Activated CD8-positive, alpha-beta memory T cell treated with anti-CD3 and anti-CD28 coated beads, Interleukin-2, amount 50 U/mL, for 1 hour (primary cell): ENCODE data around the gene SOX21.

ENCODE experiments used
- DNase-seq: peaks from one replicate; pipeline ENCODE4 v3.0.0-alpha.2; 2020; ENCODE audit errors: extremely low read depth

Gene SOX21

GRCh38 chr13:94679614-94680013 is 32.7 kb downstream of the SOX21 start:
- no peak for DNase-seq

DNA sequence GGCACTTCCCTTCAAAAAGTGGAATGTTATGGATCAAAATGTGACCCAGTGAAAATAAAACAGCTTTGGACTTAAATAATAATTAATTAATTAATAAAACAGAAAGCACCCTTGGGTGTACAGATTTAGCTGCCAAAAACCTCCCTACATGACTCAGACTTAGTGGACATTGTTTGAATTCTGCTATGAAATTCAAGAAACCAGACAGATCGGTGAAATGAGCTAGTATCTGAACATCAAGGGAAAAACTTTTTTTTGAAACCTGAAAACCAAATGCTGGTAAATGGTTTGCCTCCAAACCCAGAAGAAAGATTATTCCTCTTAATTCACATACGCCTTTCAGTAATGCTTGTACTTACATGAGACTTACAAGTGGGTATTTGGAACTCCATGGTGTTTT is 33.5 kb downstream of the SOX21 start:
- no peak for DNase-seq

- no peak for DNase-seq
These were observed 34.5 kb downstream of the SOX21 start for GRCh38 chr13:94677799-94678198.

DNA sequence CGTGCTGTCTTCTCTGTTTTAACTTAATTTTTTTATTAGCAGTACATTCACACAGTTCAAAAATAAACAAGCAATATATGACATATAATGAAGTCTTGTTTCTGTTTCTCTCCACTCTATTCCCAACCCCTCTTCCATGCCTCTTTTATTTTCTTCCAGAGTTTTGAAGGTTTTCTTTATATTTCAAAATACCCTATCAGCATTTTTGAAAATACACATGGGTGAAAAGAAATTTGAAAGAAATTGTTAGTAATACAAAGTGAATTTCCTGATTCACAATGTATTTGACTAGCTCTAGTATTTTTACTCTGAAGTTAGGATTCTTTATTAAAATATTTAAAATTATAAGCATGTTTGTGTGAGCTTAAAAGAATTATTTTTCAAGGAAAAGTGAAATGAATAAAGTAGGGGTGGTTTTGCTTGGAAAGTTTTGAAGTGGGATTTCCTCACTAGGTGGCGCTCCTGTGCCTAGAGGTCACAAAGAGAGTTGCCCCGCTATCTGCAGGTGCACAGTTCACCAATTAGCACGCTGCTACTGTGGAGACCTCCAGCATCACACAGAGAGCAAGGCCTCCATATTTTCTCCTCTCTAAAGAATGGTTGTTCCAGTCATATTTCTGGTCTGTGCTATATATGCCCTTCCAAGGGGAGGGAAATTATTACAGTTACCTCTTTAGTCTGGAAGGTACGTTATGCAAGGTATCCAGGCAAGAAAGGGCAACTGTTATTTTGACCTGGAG is 37.6 kb downstream of the SOX21 start:
- DNase-seq, result peak; percentile 5

DNA sequence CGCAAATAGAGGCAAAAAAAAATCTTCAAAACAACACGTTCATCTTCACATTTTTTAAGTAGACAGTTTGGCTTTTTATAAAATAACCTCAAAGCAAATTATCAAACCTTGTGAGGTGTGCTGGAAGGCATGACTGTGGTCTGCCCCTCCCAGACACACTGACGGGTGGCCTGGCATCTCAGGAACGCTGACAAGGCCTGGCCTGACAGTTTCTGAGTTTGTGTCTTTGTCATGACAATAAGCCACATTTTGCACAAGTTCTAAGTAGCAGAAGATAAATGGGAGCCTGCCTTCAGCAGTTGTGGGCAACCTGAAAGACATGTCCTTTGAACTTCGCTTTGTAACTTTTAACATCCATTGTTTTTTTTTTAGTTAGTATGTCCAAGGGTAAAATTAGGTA is 38.5 kb downstream of the SOX21 start:
- no peak for DNase-seq

DNA sequence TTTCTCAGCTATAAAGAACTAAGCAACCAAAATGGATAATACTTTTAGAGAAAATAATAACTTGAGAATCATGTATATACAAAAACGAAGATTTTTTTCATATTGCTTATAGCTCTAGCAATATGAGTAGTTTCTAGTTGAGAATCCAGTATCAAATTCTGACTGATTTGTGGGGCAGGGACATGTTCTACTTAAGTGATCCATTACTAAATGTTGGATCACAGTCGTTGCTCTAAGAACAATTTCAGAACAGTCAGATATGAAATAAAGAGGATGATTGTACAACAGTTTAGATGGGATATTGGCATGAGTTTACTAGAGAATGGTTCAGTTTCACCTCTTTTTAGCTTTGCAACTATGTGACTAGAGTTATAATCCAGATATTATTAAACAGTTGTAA is 39.9 kb downstream of the SOX21 start:
- DNase-seq, result no peak

DNA sequence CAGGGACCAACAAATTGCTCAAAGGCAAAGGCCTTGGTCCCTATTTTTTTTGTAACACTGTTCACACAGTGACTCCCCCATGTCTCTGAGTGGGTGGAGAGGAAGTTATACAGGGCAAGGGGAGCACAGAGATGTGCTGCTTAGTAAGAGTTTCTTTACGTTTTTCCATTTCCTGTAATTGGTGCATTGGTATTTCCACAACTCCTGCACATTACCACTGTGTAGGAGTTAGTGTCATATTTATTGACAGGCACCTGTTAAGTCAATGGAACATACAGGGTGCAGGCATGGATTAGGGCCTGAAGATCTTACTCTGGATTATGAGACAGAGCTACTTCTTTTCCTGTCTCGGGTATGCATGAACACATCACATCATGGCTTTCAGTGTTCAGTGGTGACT is 45.2 kb downstream of the SOX21 start:
- no peak for DNase-seq

- no peak for DNase-seq
These were observed 46.3 kb downstream of the SOX21 start for GRCh38 chr13:94666065-94666464.

GRCh38 chr13:94664889-94665288 is 47.5 kb downstream of the SOX21 start:
- no peak for DNase-seq

DNA sequence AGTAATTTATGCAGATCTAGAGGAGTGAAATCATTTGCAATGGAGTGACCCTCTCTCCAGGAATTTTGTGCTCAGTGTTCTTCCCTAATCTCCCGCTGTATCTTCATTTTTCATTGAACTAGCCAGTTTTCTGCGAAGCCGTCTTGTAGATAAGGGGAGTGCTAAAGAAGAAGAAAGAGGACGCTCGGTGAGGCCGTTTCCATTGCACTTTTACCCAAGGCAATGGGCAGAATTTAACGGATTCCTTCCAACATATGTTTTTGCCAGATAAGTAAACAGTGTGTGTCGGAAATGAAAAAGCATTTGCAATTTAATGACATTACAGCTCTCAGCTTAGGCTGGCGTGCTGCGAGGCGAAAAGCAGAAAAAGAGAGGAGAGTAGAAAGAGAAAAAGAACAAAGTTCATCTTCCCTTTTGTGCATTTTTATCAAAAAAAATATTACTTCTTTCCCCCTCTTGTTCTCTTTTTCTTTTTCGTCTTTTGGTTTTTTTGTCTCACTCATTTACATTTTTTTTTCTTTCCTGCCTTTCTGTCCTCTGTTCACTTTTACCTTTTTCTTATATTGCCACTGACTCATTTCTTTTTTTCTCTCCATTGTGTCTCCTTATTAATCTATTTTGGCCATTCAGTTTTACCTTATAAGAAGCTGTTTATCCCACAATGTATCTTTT is 49.9 kb downstream of the SOX21 start:
- DNase-seq, result no peak

DNA sequence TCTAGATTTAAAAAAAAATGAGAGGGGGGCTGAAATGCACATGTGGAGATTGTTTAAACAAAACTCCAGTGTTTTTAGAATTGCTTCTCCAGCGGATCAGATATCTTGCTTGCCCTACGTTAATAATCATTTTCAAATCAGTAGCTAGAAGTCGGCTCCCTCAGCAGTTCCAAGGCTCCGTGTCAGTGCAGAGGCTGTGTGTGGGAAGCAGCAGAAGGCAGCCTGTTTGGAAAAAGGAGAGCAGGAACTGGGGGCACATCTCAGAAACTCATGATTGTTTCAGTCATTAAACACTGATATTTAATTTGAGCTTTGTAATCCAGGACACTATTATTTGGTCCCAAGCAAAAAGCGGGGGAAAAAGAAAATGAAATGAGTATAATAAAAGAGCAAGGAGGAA is 50.9 kb downstream of the SOX21 start:
- DNase-seq, result no peak

DNA sequence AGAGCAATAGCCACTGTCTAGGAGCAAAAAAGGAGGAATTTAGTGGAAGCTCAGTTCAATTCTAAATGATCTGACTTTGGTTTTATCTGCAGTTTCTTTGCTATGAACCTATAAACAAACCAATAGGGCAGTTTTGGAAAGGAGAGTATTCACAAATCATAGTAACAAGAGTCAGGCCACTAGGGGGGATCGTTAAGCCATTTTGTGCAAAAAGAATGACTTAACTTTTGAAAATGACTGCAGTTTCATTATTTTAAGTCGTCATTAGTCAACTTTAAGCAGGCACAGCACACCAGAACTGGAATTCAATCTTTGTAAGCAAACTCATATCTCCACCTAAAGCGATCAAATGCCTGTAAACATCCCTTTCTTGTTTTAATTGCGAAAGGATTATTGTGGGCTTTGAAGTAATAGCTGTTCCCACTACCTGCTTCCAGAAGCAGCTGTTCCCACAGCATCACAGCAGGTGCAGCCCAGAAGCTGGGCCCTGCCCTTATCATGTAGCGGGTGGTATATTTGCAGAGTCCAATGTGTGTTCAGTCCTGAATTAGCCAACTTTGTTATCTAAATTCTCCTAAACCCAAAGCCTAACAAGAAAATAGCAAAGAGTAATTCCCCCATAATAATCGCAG is 51.5 kb downstream of the SOX21 start:
- DNase-seq, result no peak
